WERI-Rb-1 (cell line): ENCODE results near the gene CDC27.

Source experiments
- DNase-seq: peaks from one replicate; pipeline ENCODE4 v3.0.0-alpha.2; 2020
- H3K27ac ChIP-seq: fragments of 250-450 bp; sonication (Bioruptor Pico); 2 replicates; pipeline ENCODE4 v1.5.1; 2020; ENCODE audit warnings: mild to moderate bottlenecking, moderate library complexity
- H3K27me3 ChIP-seq: fragments of 250-450 bp; sonication (Bioruptor Pico); 2 replicates; pipeline ENCODE4 v1.5.1; 2021; ENCODE audit warnings: mild to moderate bottlenecking, low read depth, moderate library complexity; ENCODE audit not compliant: insufficient read depth, severe bottlenecking
- H3K36me3 ChIP-seq: fragments of 250-450 bp; sonication (Bioruptor Pico); 2 replicates; pipeline ENCODE4 v1.5.1; 2020; ENCODE audit warnings: mild to moderate bottlenecking, moderate library complexity
- H3K4me3 ChIP-seq: 2 replicates; pipeline ENCODE4 v1.5.1; 2011; ENCODE audit warnings: low read depth, mild to moderate bottlenecking, control low read depth, low read length
- H3K9me3 ChIP-seq: fragments of 250-450 bp; sonication (Bioruptor Pico); 2 replicates; pipeline ENCODE4 v1.5.1; 2021; ENCODE audit warnings: mild to moderate bottlenecking, moderate library complexity; ENCODE audit not compliant: severe bottlenecking
- TF ChIP-seq, protein P1 (sequence below): IDR thresholded peaks from 2 replicates; pipeline ENCODE4 v1.5.1; 2011; ENCODE audit warnings: low read depth, mild to moderate bottlenecking, control low read depth, inconsistent platforms, low read length

The CDC27 gene, protein sequence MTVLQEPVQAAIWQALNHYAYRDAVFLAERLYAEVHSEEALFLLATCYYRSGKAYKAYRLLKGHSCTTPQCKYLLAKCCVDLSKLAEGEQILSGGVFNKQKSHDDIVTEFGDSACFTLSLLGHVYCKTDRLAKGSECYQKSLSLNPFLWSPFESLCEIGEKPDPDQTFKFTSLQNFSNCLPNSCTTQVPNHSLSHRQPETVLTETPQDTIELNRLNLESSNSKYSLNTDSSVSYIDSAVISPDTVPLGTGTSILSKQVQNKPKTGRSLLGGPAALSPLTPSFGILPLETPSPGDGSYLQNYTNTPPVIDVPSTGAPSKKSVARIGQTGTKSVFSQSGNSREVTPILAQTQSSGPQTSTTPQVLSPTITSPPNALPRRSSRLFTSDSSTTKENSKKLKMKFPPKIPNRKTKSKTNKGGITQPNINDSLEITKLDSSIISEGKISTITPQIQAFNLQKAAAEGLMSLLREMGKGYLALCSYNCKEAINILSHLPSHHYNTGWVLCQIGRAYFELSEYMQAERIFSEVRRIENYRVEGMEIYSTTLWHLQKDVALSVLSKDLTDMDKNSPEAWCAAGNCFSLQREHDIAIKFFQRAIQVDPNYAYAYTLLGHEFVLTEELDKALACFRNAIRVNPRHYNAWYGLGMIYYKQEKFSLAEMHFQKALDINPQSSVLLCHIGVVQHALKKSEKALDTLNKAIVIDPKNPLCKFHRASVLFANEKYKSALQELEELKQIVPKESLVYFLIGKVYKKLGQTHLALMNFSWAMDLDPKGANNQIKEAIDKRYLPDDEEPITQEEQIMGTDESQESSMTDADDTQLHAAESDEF

DNA sequence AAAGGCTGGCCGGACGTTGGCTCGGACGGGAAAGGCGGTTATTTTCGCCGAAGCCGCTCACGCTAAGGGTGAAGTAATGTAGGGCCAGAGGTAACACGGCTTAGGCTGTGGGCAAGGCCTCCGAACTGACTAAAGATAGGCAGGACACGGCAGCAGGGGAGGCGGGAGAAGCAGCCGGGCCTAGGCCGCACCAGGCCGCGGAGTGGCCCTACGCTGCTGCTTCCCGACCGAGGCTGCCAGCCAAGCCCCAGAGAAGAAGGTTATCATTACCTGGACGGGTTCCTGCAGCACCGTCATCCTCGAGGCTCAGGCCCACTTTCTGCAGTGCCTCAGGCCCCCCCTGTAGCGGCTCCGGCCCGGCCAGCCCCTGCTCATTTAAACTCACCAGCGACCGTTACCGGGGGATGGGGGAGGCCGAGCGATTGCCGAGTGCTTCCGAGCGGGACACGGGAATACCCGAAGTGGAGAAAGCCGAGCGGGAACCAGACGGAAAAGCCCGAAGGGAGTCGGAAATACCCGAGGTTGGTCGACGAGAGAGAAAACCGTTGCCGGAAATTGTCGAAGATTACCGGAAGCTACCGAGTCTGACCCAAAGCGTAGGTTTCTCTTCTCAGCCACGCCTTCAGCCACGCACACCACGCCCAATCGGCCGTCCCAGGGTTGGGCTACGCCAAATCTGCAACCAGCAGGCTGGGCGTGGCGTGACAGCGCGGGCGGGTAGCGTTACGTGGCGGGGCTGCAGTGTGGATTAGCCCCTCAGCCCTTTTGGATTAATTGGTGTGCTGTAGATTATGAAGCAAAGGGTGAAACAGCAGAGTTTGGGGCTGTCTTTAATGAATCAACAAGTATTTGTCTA lies at the start of gene CDC27:
TSS of gene CDC27 (minus strand) at position 420 of the 856 bp plus-strand sequence. CDS start at position 297, 123 bp downstream.
- H3K36me3 ChIP-seq = peaks cover 14% of the 10 kb centered on the region
- H3K4me3 ChIP-seq = peak within 1 kb of the TSS; percentile 74
- no peaks in the 10 kb centered on the region for H3K27me3 ChIP-seq
- TF ChIP-seq, protein P1, sequence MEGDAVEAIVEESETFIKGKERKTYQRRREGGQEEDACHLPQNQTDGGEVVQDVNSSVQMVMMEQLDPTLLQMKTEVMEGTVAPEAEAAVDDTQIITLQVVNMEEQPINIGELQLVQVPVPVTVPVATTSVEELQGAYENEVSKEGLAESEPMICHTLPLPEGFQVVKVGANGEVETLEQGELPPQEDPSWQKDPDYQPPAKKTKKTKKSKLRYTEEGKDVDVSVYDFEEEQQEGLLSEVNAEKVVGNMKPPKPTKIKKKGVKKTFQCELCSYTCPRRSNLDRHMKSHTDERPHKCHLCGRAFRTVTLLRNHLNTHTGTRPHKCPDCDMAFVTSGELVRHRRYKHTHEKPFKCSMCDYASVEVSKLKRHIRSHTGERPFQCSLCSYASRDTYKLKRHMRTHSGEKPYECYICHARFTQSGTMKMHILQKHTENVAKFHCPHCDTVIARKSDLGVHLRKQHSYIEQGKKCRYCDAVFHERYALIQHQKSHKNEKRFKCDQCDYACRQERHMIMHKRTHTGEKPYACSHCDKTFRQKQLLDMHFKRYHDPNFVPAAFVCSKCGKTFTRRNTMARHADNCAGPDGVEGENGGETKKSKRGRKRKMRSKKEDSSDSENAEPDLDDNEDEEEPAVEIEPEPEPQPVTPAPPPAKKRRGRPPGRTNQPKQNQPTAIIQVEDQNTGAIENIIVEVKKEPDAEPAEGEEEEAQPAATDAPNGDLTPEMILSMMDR = no peak
- peak; percentile 100 for DNase-seq
- H3K27ac ChIP-seq = peak within 1 kb of the TSS; percentile 91
- no peaks in the 10 kb centered on the region for H3K9me3 ChIP-seq

GRCh38 chr17:47238321-47239010 lies 49.4 kb upstream of the CDC27 start:
- TF ChIP-seq, protein P1 = no peak
- H3K27ac ChIP-seq = no peak overlapping the region

DNA sequence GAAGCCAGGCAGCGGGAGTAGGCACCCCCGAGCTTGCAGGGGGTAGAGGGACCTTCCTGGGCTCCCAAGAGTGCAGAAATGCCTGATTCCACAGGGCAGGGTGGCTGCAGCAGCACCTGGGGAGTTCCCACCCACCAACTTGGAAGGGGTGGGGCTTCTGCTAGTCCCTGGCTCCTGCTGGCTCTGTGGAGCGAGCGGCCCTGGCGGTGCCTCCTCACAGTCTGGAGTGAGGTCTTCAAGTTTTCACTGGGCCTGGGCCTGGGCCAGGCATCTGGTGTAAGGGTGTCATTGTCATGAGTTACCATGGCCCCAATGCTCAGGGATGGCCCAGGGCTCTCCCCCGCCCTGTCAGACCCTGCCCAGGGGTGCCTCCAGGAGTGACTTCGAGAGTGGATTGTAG lies 48.7 kb upstream of the CDC27 start:
- no peaks in the 10 kb centered on the region for H3K27me3 ChIP-seq
- TF ChIP-seq, protein P1 = no peak
- H3K9me3 ChIP-seq = peaks cover 7% of the 10 kb centered on the region
- no peak overlapping the region for H3K4me3 ChIP-seq
- H3K36me3 ChIP-seq = no peaks in the 10 kb centered on the region
- no peak for DNase-seq
- H3K27ac ChIP-seq = no peak overlapping the region

More at GRCh38 chr17:47238321-47239010, 49.4 kb upstream of the CDC27 start:
- no peak overlapping the region for H3K4me3 ChIP-seq
- no peaks in the 10 kb centered on the region for H3K36me3 ChIP-seq
- DNase-seq = no peak
- H3K27me3 ChIP-seq = no peaks in the 10 kb centered on the region
- peaks cover 7% of the 10 kb centered on the region for H3K9me3 ChIP-seq

GRCh38 chr17:47235923-47236322 lies 46.8 kb upstream of the CDC27 start:
- TF ChIP-seq, protein P1 = no peak
- Histone ChIP-seq H3K27me3 (no peaks in the 10 kb centered on the region), H3K36me3 (no peaks in the 10 kb centered on the region), H3K4me3 (no peak overlapping the region), H3K9me3 (peaks cover 7% of the 10 kb centered on the region), H3K27ac (no peak overlapping the region)
- no peak for DNase-seq

DNA sequence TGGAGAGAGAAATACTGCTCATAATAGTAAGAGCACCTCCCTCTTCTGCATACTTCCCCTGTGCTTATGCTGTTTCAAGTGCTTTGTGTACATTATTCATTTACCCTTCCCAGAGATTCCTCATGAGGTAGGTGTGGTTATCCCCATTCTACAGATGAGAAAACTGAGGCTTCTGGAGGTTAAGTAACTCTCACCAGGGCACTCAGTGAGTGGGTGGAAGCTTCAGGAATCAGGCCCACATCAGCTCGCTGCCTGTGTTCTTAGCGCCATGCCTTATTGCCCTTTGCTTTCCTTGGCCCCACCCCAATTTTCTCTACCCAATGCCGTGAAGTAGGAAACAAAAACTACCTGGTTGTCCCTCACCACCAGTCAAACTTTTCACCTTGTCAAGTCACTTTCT lies 46.4 kb upstream of the CDC27 start:
- no peak for DNase-seq
- no peak overlapping the region for H3K27ac ChIP-seq
- H3K4me3 ChIP-seq = no peak overlapping the region
- TF ChIP-seq, protein P1 = no peak
- peaks cover 7% of the 10 kb centered on the region for H3K9me3 ChIP-seq
- no peaks in the 10 kb centered on the region for H3K27me3 ChIP-seq
- no peaks in the 10 kb centered on the region for H3K36me3 ChIP-seq
